H1 (cell line): ENCODE results near the gene AUH.

ENCODE experiments used
- SUZ12 ChIP-seq: fragments of 200-600 bp; sonication (generic); IDR thresholded peaks from 2 replicates; pipeline ENCODE4 v1.6.1; 2012; ENCODE audit warnings: mild to moderate bottlenecking, inconsistent platforms, low read length, moderate library complexity, mixed read lengths
- TF ChIP-seq, protein P1 (sequence below): IDR thresholded peaks from 2 replicates; pipeline ENCODE4 v1.6.1; 2012; ENCODE audit warnings: inconsistent platforms

DNA sequence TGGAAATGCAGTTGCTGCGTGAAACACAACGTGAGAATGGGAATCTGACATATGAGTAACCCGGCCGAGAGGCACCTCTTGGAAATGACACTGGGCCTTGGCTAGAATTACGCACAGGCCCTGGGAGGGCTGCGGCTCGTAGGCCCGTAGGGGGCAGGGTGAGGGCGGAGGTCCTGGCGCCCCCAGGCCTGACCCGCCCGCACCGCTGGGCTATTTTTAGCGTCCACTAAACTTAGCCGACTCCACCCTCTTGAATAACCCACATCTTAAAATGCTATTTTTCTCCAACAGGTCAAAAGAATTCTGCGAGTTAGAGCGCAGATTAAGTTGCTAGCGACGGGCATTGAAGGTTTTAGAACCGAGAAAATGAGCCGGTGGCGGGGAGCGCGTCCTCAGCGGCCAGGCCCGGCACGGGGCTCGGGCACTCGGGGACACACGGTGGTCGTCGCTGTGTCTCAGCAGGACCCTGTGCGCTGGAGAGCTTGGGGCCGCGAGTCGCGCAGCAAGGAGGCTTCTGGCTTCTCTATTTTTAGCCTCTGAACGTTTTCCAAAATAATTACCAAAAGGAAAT, 168.5 kb downstream of the AUH start:
- TF ChIP-seq, protein P1, sequence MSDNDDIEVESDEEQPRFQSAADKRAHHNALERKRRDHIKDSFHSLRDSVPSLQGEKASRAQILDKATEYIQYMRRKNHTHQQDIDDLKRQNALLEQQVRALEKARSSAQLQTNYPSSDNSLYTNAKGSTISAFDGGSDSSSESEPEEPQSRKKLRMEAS, result no peak
- TF ChIP-seq SUZ12, result no peak
